ENCODE measurements around the gene KCNK17.

The KCNK17 gene

DNA sequence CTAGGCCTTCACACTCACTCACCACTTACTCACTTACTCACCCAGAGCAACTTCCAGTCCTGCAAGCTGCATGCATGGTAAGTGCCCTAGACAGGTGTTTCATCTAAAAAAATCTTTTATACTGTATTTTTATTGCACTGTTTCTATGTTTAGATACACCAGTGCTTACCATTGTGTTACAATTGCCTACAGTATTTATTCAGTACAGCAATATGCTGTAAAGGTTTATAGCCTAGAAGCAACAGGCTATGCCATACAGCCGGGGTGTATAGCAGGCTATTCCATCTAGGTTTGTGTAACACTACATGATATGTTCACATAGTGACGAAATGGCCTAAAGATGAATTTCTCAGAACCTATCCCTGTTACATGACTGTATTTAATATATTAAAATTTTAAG, 47.8 kb downstream of the KCNK17 start:
- no peak overlapping the region for H3K27ac ChIP-seq
- no peak overlapping the region for H3K4me3 ChIP-seq (ENCODE audit: low read depth, low read length)
- no peaks in the 10 kb centered on the region for H3K9me3 ChIP-seq (ENCODE audit: control insufficient read depth, low read length)
- no peak overlapping the region for H2AFZ ChIP-seq
- no peaks in the 10 kb centered on the region for H3K79me2 ChIP-seq
- H3K9ac ChIP-seq: no peak overlapping the region
- no peaks in the 10 kb centered on the region for H3K27me3 ChIP-seq (ENCODE audit: control insufficient read depth, insufficient read depth, low read length)
- H3K4me2 ChIP-seq (ENCODE audit: low read length): no peak overlapping the region
- TF ChIP-seq, protein P1, sequence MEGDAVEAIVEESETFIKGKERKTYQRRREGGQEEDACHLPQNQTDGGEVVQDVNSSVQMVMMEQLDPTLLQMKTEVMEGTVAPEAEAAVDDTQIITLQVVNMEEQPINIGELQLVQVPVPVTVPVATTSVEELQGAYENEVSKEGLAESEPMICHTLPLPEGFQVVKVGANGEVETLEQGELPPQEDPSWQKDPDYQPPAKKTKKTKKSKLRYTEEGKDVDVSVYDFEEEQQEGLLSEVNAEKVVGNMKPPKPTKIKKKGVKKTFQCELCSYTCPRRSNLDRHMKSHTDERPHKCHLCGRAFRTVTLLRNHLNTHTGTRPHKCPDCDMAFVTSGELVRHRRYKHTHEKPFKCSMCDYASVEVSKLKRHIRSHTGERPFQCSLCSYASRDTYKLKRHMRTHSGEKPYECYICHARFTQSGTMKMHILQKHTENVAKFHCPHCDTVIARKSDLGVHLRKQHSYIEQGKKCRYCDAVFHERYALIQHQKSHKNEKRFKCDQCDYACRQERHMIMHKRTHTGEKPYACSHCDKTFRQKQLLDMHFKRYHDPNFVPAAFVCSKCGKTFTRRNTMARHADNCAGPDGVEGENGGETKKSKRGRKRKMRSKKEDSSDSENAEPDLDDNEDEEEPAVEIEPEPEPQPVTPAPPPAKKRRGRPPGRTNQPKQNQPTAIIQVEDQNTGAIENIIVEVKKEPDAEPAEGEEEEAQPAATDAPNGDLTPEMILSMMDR (IDR thresholded peaks at IDR 0.05): no peak
- no peaks in the 10 kb centered on the region for H3K36me3 ChIP-seq (ENCODE audit: control insufficient read depth, insufficient read depth, low read length)
- peaks cover 4% of the 10 kb centered on the region for H3K4me1 ChIP-seq

DNA sequence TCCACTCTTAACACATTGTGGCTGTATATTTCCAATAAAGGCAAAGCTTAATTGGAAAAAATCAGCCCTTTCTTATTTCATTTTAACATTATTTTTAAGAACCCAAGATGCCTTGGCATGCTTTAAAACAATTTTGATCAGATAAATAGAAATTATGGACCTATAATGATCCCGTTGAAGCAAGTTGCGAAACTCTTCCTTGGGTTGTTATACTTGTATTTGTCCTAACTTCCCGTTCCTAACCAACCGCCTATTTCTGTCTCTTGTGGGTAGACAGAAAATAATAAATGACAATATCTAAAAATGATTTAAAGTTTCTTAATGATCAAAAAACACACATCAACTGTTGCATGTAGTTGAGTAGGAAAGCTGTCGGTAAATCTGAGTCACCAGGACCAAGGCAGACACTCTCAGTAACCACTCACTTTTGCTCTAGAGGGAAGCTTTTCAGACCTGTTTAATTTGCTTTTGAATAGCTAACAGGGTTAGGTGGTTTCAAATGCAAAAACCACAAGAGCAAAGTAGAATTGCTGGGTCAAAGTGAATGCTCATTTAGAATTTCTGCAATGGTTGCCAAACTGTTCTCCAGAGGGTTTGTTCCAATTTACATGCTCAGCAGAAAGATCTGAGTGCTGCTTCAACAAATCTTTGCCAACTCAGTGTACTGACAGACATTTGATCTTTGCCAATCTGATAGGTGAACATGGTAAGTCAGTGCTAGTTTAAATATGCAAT, 50.7 kb downstream of the KCNK17 start:
- no peaks in the 10 kb centered on the region for H3K9me3 ChIP-seq (ENCODE audit: control insufficient read depth, low read length)
- H3K27ac ChIP-seq: no peak overlapping the region
- H3K27me3 ChIP-seq (ENCODE audit: control insufficient read depth, insufficient read depth, low read length): no peaks in the 10 kb centered on the region
- no peaks in the 10 kb centered on the region for H3K36me3 ChIP-seq (ENCODE audit: control insufficient read depth, insufficient read depth, low read length)
- H2AFZ ChIP-seq: no peak overlapping the region
- H3K79me2 ChIP-seq: no peaks in the 10 kb centered on the region
- no peak overlapping the region for H3K9ac ChIP-seq
- TF ChIP-seq, protein P1 (IDR thresholded peaks at IDR 0.05): no peak
- no peak overlapping the region for H3K4me2 ChIP-seq (ENCODE audit: low read length)
- H3K4me1 ChIP-seq: peaks cover 4% of the 10 kb centered on the region
- H3K4me3 ChIP-seq (ENCODE audit: low read depth, low read length): no peak overlapping the region

DNA sequence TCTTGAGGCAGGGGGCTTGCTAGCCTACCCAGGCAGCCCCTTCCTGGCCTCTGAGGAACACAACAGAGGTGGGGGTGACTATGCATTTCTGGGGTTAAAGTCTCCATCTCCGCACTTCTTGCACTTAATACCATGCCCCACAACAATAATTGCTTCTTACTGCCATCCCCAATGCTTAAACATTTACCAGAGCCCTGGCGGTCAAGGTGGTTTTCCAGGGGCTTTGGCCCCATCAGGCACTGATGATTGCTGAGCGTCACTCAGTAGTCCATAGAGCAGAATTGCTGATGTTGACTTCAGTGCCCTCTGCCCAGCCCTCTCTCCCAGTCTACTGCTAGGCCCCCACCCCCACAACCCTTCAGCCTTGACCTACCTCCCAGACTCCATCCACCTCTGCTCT, 52.5 kb downstream of the KCNK17 start:
- H3K36me3 ChIP-seq (ENCODE audit: control insufficient read depth, insufficient read depth, low read length): no peaks in the 10 kb centered on the region
- H3K4me3 ChIP-seq (ENCODE audit: low read depth, low read length): no peak overlapping the region
- peaks cover 4% of the 10 kb centered on the region for H3K4me1 ChIP-seq
- TF ChIP-seq, protein P1 (IDR thresholded peaks at IDR 0.05): no peak
- H3K27ac ChIP-seq: no peak overlapping the region
- H3K9ac ChIP-seq: no peak overlapping the region
- no peaks in the 10 kb centered on the region for H3K27me3 ChIP-seq (ENCODE audit: control insufficient read depth, insufficient read depth, low read length)
- no peak overlapping the region for H2AFZ ChIP-seq
- no peaks in the 10 kb centered on the region for H3K9me3 ChIP-seq (ENCODE audit: control insufficient read depth, low read length)
- H3K4me2 ChIP-seq (ENCODE audit: low read length): no peak overlapping the region
- no peaks in the 10 kb centered on the region for H3K79me2 ChIP-seq

DNA sequence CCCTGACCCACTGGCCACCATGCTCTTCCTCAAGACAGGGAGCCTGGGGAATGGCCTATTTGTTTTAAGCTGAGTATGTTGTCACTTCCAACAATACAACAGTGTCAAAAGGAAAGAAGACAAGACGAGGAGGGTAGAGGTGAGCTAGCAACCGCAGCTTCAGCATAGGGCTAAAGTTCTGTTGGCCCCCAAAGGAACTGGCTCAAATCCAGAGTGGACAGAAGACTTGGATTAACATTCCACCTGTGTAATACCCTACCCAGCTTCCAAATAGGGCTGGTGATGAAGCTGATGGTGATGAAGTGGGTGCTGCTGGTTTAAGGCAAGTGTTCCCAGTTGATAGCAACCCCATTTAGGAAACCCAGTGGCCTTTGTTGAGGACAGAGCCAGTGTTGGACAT, 53.3 kb downstream of the KCNK17 start:
- TF ChIP-seq, protein P1 (IDR thresholded peaks at IDR 0.05): no peak
- H3K27ac ChIP-seq: no peak overlapping the region
- no peaks in the 10 kb centered on the region for H3K9me3 ChIP-seq (ENCODE audit: control insufficient read depth, low read length)
- no peak overlapping the region for H3K4me2 ChIP-seq (ENCODE audit: low read length)
- peaks cover 4% of the 10 kb centered on the region for H3K4me1 ChIP-seq
- no peaks in the 10 kb centered on the region for H3K79me2 ChIP-seq
- H3K36me3 ChIP-seq (ENCODE audit: control insufficient read depth, insufficient read depth, low read length): no peaks in the 10 kb centered on the region
- H3K4me3 ChIP-seq (ENCODE audit: low read depth, low read length): no peak overlapping the region
- H2AFZ ChIP-seq: no peak overlapping the region
- H3K27me3 ChIP-seq (ENCODE audit: control insufficient read depth, insufficient read depth, low read length): no peaks in the 10 kb centered on the region
- H3K9ac ChIP-seq: no peak overlapping the region

DNA sequence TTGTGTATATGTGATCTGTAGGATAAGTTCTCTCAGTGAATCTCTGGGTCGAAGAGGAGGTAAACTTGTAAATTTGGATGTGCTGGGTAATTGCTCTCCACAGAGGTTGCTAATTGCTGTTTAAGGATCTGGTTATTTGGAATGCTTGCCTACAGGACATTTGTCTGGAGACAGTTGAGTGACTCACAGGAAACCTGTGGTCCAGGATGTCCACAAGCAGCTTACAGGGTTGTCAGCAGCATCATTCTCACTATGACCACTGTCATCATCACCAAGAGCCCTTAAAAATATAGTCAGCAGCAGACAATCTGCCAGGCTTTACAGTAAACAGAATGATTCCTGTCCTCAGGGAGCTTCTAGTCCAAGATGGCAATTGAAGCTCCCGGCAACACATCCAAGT, 53.8 kb downstream of the KCNK17 start:
- Histone ChIP-seq H3K79me2 (no peaks in the 10 kb centered on the region), H3K4me2 (ENCODE audit: low read length) (no peak overlapping the region), H3K36me3 (ENCODE audit: control insufficient read depth, insufficient read depth, low read length) (no peaks in the 10 kb centered on the region), H3K4me3 (ENCODE audit: low read depth, low read length) (no peak overlapping the region), H3K9ac (no peak overlapping the region), H3K4me1 (peaks cover 4% of the 10 kb centered on the region), H2AFZ (no peak overlapping the region), H3K27ac (no peak overlapping the region), H3K27me3 (ENCODE audit: control insufficient read depth, insufficient read depth, low read length) (no peaks in the 10 kb centered on the region), H3K9me3 (ENCODE audit: control insufficient read depth, low read length) (no peaks in the 10 kb centered on the region)
- TF ChIP-seq, protein P1 (IDR thresholded peaks at IDR 0.05): no peak
